Mucosa of gallbladder (tissue), 1 donor: ENCODE data around the gene ARMC10. TPM values are rescaled to one million over a fixed set of nuclear protein-coding genes. Genes with fewer than 3 reads are reported as not detected.
"Not testable (repeated sequence)": the region's sequence is repeated elsewhere in the genome, so short reads cannot be mapped to it uniquely, and the experiment has no call there.

ENCODE experiments used
- DNase-seq: peaks from one replicate; pipeline ENCODE4 v3.0.0-alpha.2; 2020; ENCODE audit warnings: low spot score
- total RNA-seq: library from RNA; stranded (reverse); gene quantifications from one replicate; pipeline ENCODE4 v1.2.1, GENCODE V29; 2021
- donor health status: DM: no; HTN: no; CAD: no.

ARMC10 gene
- total RNA-seq, 1 donor from 2014 or later = 39.7 TPM

GRCh38 chr7:103078226-103078625, 3.3 kb downstream of the ARMC10 start:
- not testable (repeated sequence) for DNase-seq

GRCh38 chr7:103079836-103080235, 4.9 kb downstream of the ARMC10 start:
- DNase-seq = no peak

GRCh38 chr7:103080923-103081322, 6.0 kb downstream of the ARMC10 start:
- no peak for DNase-seq

GRCh38 chr7:103082497-103082896, 7.6 kb downstream of the ARMC10 start:
- no peak for DNase-seq

- DNase-seq = no peak
Measured at GRCh38 chr7:103083210-103083609, 8.3 kb downstream of the ARMC10 start.

- not testable (repeated sequence) for DNase-seq
Measured at GRCh38 chr7:103092321-103092720, 17.4 kb downstream of the ARMC10 start.

- DNase-seq = no peak
Measured at GRCh38 chr7:103093429-103093828, 18.5 kb downstream of the ARMC10 start.

- no peak for DNase-seq
Measured at GRCh38 chr7:103094102-103094501, 19.2 kb downstream of the ARMC10 start.

- DNase-seq = not testable (repeated sequence)
Measured at GRCh38 chr7:103095558-103095957, 20.6 kb downstream of the ARMC10 start.

- DNase-seq = no peak
Measured at GRCh38 chr7:103097041-103097440, 22.1 kb downstream of the ARMC10 start.

GRCh38 chr7:103100348-103100747, 25.4 kb downstream of the ARMC10 start:
- no peak for DNase-seq

GRCh38 chr7:103101543-103101942, 26.6 kb downstream of the ARMC10 start:
- DNase-seq = no peak

- no peak for DNase-seq
Measured at GRCh38 chr7:103106005-103106702, 31.2 kb downstream of the ARMC10 start.

- DNase-seq = not testable (repeated sequence)
Measured at GRCh38 chr7:103106703-103107070, 31.7 kb downstream of the ARMC10 start.

GRCh38 chr7:103113164-103113563, 38.2 kb downstream of the ARMC10 start:
- DNase-seq = no peak

GRCh38 chr7:103114576-103115008, 39.7 kb downstream of the ARMC10 start:
- no peak for DNase-seq

- DNase-seq = no peak
Measured at GRCh38 chr7:103115771-103116170, 40.8 kb downstream of the ARMC10 start.

- DNase-seq = no peak
Measured at GRCh38 chr7:103116511-103116910, 41.6 kb downstream of the ARMC10 start.

- DNase-seq = no peak
Measured at GRCh38 chr7:103116991-103117390, 42.1 kb downstream of the ARMC10 start.

GRCh38 chr7:103117465-103117864, 42.5 kb downstream of the ARMC10 start:
- DNase-seq = no peak

- no peak for DNase-seq
Measured at GRCh38 chr7:103119791-103120291, 44.9 kb downstream of the ARMC10 start.

GRCh38 chr7:103120362-103120761, 45.4 kb downstream of the ARMC10 start:
- DNase-seq = no peak

GRCh38 chr7:103121641-103122040, 46.7 kb downstream of the ARMC10 start:
- no peak for DNase-seq

GRCh38 chr7:103123529-103123928, 48.6 kb downstream of the ARMC10 start:
- no peak for DNase-seq
